Stimulated activated naive CD8-positive, alpha-beta T cell treated with anti-CD3 and anti-CD28 coated beads, Interleukin-15, Interleukin-2, amounts not matched to agents 100 ng/mL and 50 ng/mL, for 24 hours (primary cell): ENCODE measurements around the gene ARHGAP12.

ENCODE experiments used
- H3K27ac Mint-ChIP-seq: one replicate; pipeline ENCODE4 v1.8.0; 2021; ENCODE audit warnings: mild to moderate bottlenecking, mixed read lengths
- H3K27me3 Mint-ChIP-seq: one replicate; pipeline ENCODE4 v1.8.0; 2021; ENCODE audit warnings: mixed read lengths
- H3K36me3 Mint-ChIP-seq: one replicate; pipeline ENCODE4 v1.8.0; 2021; ENCODE audit warnings: low read depth, mixed read lengths
- H3K4me1 Mint-ChIP-seq: one replicate; pipeline ENCODE4 v1.8.0; 2021; ENCODE audit warnings: low read depth, mixed read lengths
- H3K4me3 Mint-ChIP-seq: one replicate; pipeline ENCODE4 v1.8.0; 2021; ENCODE audit warnings: mild to moderate bottlenecking, mixed read lengths
- H3K9me3 Mint-ChIP-seq: one replicate; pipeline ENCODE4 v1.8.0; 2021; ENCODE audit warnings: mixed read lengths

Gene ARHGAP12

GRCh38 chr10:31886885-31887284 is 41.7 kb downstream of the ARHGAP12 start:
- Mint-ChIP-seq H3K27ac (no peak overlapping the region), H3K27me3 (no peaks in the 10 kb centered on the region), H3K9me3 (no peaks in the 10 kb centered on the region), H3K36me3 (peaks cover 11% of the 10 kb centered on the region), H3K4me1 (peaks cover 7% of the 10 kb centered on the region), H3K4me3 (no peak overlapping the region)

DNA sequence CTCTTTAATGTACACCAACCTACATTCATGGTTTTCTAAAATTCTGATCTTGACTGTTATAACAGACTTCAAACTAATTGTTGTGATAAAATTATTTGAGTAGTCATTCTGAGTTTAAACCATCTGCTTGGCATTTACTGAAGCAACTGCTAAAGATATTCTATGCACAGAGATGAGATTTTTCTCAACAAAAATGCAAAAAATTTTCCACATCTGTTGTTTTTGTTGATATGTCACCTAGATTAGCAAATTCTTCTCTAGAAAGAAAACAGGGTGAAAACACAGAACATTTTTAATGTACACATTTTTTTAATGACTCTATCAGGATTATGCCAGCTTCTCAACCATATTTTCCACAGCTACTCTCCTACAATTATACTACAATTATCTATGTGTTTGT is 42.7 kb downstream of the ARHGAP12 start:
- Mint-ChIP-seq H3K4me3 (no peak overlapping the region), H3K27ac (no peak overlapping the region), H3K27me3 (no peaks in the 10 kb centered on the region), H3K9me3 (no peaks in the 10 kb centered on the region), H3K4me1 (peaks cover 7% of the 10 kb centered on the region), H3K36me3 (peaks cover 11% of the 10 kb centered on the region)

DNA sequence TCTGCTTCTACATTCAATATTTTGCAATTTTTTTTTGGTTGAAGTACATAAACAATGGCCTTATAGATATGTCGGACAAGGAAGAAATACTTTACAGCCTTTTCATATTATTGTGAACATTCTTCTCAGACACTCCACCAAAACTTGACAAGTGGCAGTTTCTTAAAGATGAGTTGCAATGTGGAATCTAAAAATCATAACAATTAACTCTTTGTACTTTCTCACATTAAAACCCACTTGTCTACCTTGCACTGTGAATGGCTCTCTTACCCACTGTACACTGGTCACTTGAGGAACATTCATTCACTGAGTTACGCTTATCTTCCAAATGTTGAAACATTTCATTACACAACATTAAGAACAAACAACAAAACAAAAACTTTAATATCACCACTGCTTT is 44.2 kb downstream of the ARHGAP12 start:
- Mint-ChIP-seq H3K4me1 (peaks cover 4% of the 10 kb centered on the region), H3K36me3 (peaks cover 16% of the 10 kb centered on the region), H3K9me3 (no peaks in the 10 kb centered on the region), H3K27me3 (no peaks in the 10 kb centered on the region), H3K4me3 (no peak overlapping the region), H3K27ac (no peak overlapping the region)

DNA sequence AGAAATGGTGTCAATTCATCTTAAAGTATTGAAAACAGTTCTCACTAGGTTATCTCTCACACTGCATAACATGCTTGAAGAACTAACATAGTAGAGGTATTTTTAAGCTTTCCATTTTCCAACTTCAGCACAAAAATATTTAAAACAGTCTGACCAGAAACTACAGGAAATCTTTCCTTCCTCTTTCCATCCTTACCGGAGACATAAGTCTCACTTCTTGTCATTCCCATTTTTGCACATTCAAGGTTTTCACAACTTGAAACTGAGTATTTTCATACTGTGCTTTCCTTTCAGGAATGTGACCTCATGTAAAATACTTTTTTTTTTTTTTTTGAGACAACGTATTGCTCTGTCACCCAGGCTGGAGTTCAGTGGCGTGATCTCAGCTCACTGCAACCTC is 45.2 kb downstream of the ARHGAP12 start:
- Mint-ChIP-seq H3K27ac (no peak overlapping the region), H3K9me3 (no peaks in the 10 kb centered on the region), H3K4me1 (peaks cover 4% of the 10 kb centered on the region), H3K27me3 (no peaks in the 10 kb centered on the region), H3K36me3 (peaks cover 16% of the 10 kb centered on the region), H3K4me3 (no peak overlapping the region)

GRCh38 chr10:31878486-31878885 is 50.1 kb downstream of the ARHGAP12 start:
- Mint-ChIP-seq H3K4me3 (no peak overlapping the region), H3K36me3 (peaks cover 11% of the 10 kb centered on the region), H3K4me1 (peaks cover 20% of the 10 kb centered on the region), H3K9me3 (no peaks in the 10 kb centered on the region), H3K27ac (no peak overlapping the region), H3K27me3 (no peaks in the 10 kb centered on the region)

GRCh38 chr10:31876652-31877352 is 51.8 kb downstream of the ARHGAP12 start:
- Mint-ChIP-seq H3K27ac (no peak overlapping the region), H3K36me3 (peaks cover 11% of the 10 kb centered on the region), H3K9me3 (no peaks in the 10 kb centered on the region), H3K4me3 (no peak overlapping the region), H3K27me3 (no peaks in the 10 kb centered on the region), H3K4me1 (peaks cover 20% of the 10 kb centered on the region)

DNA sequence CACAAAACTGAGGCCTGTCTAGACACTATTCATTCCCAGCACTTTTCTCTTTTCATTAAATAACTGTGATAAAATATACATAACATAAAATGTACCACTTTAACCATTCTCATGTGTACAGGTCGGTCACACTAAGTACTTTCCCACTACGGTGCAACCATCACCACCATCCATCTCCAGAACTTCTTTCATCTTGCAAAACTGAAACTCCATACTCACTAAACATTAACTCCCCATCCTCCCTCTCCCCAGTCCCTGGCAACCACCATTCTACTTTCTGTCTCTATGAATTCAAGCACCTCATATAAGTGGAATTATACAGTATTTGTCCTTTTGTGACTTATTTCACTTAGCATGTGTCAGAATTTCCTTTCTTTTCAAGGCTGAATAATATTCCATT is 53.0 kb downstream of the ARHGAP12 start:
- no peak overlapping the region for H3K27ac Mint-ChIP-seq
- peaks cover 20% of the 10 kb centered on the region for H3K4me1 Mint-ChIP-seq

DNA sequence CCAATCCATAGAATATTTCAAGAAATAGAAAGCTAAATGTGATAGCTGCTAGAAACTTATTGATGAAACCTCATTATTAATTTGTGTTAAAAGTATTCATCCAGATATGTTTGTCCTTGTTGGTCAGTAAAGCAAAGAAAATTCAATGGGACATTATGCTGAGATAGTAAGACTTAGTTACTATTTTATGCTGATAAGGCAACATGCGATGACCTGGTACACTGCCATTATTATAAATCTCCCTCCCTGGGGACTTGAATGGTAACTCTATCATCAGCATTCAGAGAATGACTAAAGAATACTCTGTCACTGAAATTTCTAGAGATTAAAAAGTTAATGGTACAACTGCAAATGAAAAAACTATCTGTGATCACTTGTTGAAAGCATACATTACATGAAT is 54.9 kb downstream of the ARHGAP12 start:
- Mint-ChIP-seq H3K9me3 (no peaks in the 10 kb centered on the region), H3K36me3 (peaks cover 6% of the 10 kb centered on the region), H3K27me3 (no peaks in the 10 kb centered on the region), H3K4me3 (no peak overlapping the region), H3K4me1 (peaks cover 20% of the 10 kb centered on the region), H3K27ac (no peak overlapping the region)

More for the DNA sequence above, 53.0 kb downstream of the ARHGAP12 start:
- Mint-ChIP-seq H3K27me3 (no peaks in the 10 kb centered on the region), H3K36me3 (peaks cover 11% of the 10 kb centered on the region), H3K4me3 (no peak overlapping the region), H3K9me3 (no peaks in the 10 kb centered on the region)

DNA sequence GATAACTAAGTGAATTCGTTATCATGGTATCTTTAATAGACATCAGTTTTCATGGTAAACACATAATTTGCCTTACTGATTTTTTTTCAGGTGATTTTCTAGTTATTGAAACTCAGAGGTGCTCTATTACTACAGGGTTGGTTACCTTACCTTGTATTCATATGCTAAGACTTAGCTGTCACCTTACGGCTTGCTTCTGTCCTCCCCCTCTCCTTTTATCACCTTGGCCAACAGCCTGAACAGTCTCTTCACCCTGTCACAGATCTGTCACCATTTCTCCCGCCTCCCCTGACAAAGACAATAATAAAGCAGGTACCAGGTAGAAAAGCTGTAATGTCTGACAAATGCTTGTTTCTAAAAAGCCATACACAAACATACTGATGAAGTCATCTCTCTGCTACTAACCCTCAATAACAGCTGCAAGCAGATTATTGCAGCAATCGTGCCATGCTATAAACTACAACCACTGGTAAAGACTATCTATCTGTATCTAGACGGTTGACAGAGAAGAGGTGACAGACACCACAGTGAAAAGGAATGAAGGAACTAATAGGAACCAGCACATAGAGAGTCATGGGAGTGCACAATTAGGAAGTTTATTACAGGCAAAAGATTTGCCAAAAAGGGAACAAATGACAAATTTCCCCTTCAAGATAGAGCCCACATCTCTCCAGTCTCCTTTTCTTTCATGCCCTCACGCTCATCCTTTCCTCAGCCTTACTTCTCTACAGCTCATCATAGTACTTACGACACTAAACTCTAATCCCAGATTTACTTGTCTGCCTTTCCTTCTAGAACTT is 57.2 kb downstream of the ARHGAP12 start:
- H3K9me3 Mint-ChIP-seq, result no peaks in the 10 kb centered on the region
- peaks cover 6% of the 10 kb centered on the region for H3K36me3 Mint-ChIP-seq
- peaks cover 14% of the 10 kb centered on the region for H3K4me1 Mint-ChIP-seq
- no peaks in the 10 kb centered on the region for H3K27me3 Mint-ChIP-seq
- H3K4me3 Mint-ChIP-seq, result no peak overlapping the region
- H3K27ac Mint-ChIP-seq, result no peak overlapping the region

DNA sequence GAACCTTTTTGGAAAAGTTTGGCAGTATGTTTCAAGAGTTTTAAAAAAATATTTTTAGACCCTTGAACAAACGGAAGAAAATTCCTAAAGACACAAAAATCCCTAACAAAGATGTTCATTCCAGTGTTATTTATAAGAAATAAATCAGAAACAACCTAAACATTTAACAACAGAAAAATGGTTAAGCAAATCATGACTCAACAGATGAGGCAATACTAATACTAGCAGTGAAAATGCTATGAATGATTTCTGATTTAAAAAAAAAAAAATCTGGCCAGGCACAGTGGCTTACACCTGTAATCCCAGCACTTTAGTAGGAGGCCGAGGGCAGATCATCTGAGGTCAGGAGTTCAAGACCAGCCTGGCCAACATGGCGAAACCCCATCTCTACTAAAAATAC is 61.0 kb downstream of the ARHGAP12 start:
- Mint-ChIP-seq H3K27me3 (no peaks in the 10 kb centered on the region), H3K4me3 (no peak overlapping the region), H3K4me1 (peaks cover 14% of the 10 kb centered on the region), H3K36me3 (no peaks in the 10 kb centered on the region), H3K27ac (no peak overlapping the region), H3K9me3 (no peaks in the 10 kb centered on the region)

GRCh38 chr10:31866118-31866670 is 62.4 kb downstream of the ARHGAP12 start:
- H3K36me3 Mint-ChIP-seq, result no peaks in the 10 kb centered on the region
- no peak overlapping the region for H3K4me3 Mint-ChIP-seq
- H3K9me3 Mint-ChIP-seq, result no peaks in the 10 kb centered on the region
- peaks cover 14% of the 10 kb centered on the region for H3K4me1 Mint-ChIP-seq
- no peak overlapping the region for H3K27ac Mint-ChIP-seq
- H3K27me3 Mint-ChIP-seq, result no peaks in the 10 kb centered on the region

GRCh38 chr10:31864834-31865518 is 63.7 kb downstream of the ARHGAP12 start:
- Mint-ChIP-seq H3K4me3 (no peak overlapping the region), H3K9me3 (no peaks in the 10 kb centered on the region), H3K27me3 (no peaks in the 10 kb centered on the region), H3K4me1 (peaks cover 14% of the 10 kb centered on the region), H3K36me3 (peaks cover 4% of the 10 kb centered on the region), H3K27ac (no peak overlapping the region)

- Mint-ChIP-seq H3K27ac (no peak overlapping the region), H3K4me1 (peaks cover 5% of the 10 kb centered on the region), H3K4me3 (no peak overlapping the region), H3K36me3 (peaks cover 26% of the 10 kb centered on the region), H3K9me3 (no peaks in the 10 kb centered on the region), H3K27me3 (no peaks in the 10 kb centered on the region)
Observed at GRCh38 chr10:31855033-31855432, 73.6 kb downstream of the ARHGAP12 start.

GRCh38 chr10:31853629-31854028 is 75.0 kb downstream of the ARHGAP12 start:
- Mint-ChIP-seq H3K36me3 (peaks cover 15% of the 10 kb centered on the region), H3K27ac (no peak overlapping the region), H3K27me3 (no peaks in the 10 kb centered on the region), H3K4me3 (no peak overlapping the region), H3K4me1 (peaks cover 5% of the 10 kb centered on the region), H3K9me3 (no peaks in the 10 kb centered on the region)

DNA sequence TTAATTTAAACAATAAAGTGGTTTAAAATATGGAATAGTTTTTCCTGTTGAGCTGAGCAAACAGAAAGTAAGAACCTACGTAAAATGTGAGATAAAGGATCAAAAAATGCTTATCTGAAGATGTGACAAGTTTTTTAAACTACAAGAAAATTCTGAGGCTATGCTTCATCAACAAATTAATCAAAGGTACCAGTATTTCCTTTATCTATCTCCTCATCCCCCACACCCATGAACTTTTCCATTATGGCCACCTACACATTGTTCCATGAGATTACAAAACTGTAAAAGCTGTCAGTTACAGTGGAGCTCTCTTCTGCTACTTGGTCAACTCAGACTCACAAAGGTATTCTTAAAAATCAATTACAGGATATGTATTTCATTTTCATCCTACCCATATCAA is 77.4 kb downstream of the ARHGAP12 start:
- H3K4me1 Mint-ChIP-seq, result peaks cover 5% of the 10 kb centered on the region
- H3K27ac Mint-ChIP-seq, result no peak overlapping the region

More for the DNA sequence above, 77.4 kb downstream of the ARHGAP12 start:
- peaks cover 7% of the 10 kb centered on the region for H3K36me3 Mint-ChIP-seq
- no peaks in the 10 kb centered on the region for H3K27me3 Mint-ChIP-seq
- H3K9me3 Mint-ChIP-seq, result no peaks in the 10 kb centered on the region
- H3K4me3 Mint-ChIP-seq, result no peak overlapping the region
